ENCODE measurements around the gene MTA1.

- TF ChIP-seq ZBTB40 (IDR thresholded peaks at IDR 0.05; ENCODE audit: borderline replicate concordance), result no peak
- no peak for TF ChIP-seq MAX (IDR thresholded peaks at IDR 0.05; ENCODE audit: low read depth, low read length)
- no peak for TF ChIP-seq TAF1 (IDR thresholded peaks at IDR 0.05; ENCODE audit: borderline replicate concordance, low read depth, low read length)
- no peak for TF ChIP-seq ZNF384 (IDR thresholded peaks at IDR 0.05; ENCODE audit: borderline replicate concordance, low read depth, low read length)
- no peak for TF ChIP-seq NFIC (IDR thresholded peaks at IDR 0.05; ENCODE audit: low read depth, low read length)
Observed at GRCh38 chr14:105496831-105497591, 77.4 kb downstream of the MTA1 start.
